ENCODE data around the gene UNC13A.

DNA sequence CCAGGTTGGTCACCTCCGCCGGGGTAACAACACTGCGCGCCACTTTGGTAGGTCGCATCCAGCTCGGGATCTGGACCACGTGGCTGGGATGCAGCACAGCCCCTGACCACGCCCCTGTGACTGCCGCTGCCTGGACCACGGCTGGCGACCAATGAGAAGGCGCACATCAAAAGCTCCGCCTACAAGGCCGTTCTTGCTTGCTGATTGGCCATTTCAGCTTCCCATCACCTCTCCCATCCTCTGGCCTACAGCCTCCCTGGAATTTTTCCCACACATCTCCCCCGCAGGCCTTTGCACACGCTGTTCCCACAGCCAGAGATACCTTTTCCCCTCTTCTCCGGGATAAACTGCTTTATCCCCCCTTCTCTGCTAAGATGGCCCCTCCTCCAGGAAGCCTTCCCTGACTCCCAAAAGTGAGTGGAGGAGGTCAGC is 18.6 kb upstream of the UNC13A start:
- TF ChIP-seq, protein P1, sequence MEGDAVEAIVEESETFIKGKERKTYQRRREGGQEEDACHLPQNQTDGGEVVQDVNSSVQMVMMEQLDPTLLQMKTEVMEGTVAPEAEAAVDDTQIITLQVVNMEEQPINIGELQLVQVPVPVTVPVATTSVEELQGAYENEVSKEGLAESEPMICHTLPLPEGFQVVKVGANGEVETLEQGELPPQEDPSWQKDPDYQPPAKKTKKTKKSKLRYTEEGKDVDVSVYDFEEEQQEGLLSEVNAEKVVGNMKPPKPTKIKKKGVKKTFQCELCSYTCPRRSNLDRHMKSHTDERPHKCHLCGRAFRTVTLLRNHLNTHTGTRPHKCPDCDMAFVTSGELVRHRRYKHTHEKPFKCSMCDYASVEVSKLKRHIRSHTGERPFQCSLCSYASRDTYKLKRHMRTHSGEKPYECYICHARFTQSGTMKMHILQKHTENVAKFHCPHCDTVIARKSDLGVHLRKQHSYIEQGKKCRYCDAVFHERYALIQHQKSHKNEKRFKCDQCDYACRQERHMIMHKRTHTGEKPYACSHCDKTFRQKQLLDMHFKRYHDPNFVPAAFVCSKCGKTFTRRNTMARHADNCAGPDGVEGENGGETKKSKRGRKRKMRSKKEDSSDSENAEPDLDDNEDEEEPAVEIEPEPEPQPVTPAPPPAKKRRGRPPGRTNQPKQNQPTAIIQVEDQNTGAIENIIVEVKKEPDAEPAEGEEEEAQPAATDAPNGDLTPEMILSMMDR (IDR thresholded peaks at IDR 0.05), result no peak
- no peak for TF ChIP-seq POLR2A (IDR thresholded peaks at IDR 0.05)
